Esophagus squamous epithelium (tissue), 4 donors: Measurements from ENCODE around the gene AKR1E2.

Experiments
- POLR2A ChIP-seq, 4 donors: fragments of 450-650 bp; IDR thresholded peaks; one replicate each; pipeline ENCODE4 v1.6.1; 2017; ENCODE audit warnings: antibody characterized with exemption in 4 of 4, mild to moderate bottlenecking in 4 of 4, moderate library complexity in 3 of 4
- TF ChIP-seq, protein P1 (sequence below), 6 experiments: fragments of 450-650 bp in 4 of 6; fragments of 200-600 bp in 2 of 6; sonication (generic) in 2 of 6; IDR thresholded peaks; one replicate each; pipeline ENCODE4 v1.5.1; 2016 to 2019; ENCODE audit warnings: antibody characterized with exemption in 6 of 6, mild to moderate bottlenecking in 4 of 6, moderate library complexity in 4 of 6

- no peak for TF ChIP-seq POLR2A (IDR thresholded peaks at IDR 0.05)
- TF ChIP-seq, protein P1, sequence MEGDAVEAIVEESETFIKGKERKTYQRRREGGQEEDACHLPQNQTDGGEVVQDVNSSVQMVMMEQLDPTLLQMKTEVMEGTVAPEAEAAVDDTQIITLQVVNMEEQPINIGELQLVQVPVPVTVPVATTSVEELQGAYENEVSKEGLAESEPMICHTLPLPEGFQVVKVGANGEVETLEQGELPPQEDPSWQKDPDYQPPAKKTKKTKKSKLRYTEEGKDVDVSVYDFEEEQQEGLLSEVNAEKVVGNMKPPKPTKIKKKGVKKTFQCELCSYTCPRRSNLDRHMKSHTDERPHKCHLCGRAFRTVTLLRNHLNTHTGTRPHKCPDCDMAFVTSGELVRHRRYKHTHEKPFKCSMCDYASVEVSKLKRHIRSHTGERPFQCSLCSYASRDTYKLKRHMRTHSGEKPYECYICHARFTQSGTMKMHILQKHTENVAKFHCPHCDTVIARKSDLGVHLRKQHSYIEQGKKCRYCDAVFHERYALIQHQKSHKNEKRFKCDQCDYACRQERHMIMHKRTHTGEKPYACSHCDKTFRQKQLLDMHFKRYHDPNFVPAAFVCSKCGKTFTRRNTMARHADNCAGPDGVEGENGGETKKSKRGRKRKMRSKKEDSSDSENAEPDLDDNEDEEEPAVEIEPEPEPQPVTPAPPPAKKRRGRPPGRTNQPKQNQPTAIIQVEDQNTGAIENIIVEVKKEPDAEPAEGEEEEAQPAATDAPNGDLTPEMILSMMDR (IDR thresholded peaks at IDR 0.05) = no peak
These were observed 41.7 kb downstream of the AKR1E2 start for GRCh38 chr10:4867520-4868356.
